ENCODE results near the gene CSKMT. TPM values are rescaled to one million over a fixed set of nuclear protein-coding genes. Genes with fewer than 3 reads are reported as not detected.
"Not testable (repeated sequence)": the region's sequence is repeated elsewhere in the genome, so short reads cannot be mapped to it uniquely, and the experiment has no call there.

The CSKMT gene
- total RNA-seq, 1 experiment from 2014 or later = 4.5 TPM

- no peaks in the 10 kb centered on the region for H3K9me2 ChIP-seq (replicated peaks; ENCODE audit: insufficient read depth, low read length)
- H3K4me1 ChIP-seq (ENCODE audit: low read length) = no peaks in the 10 kb centered on the region
- no peak overlapping the region for H3K4me2 ChIP-seq (ENCODE audit: low read depth, low read length, poor library complexity, severe bottlenecking)
- H4K20me1 ChIP-seq (ENCODE audit: insufficient read depth, low read depth, low read length) = no peaks in the 10 kb centered on the region
- H2AFZ ChIP-seq (ENCODE audit: low read length) = no peak overlapping the region
- H3K27me3 ChIP-seq (ENCODE audit: low read length) = no peaks in the 10 kb centered on the region
- peaks cover 15% of the 10 kb centered on the region; the same call in 1 of the 2 replicates for H3K36me3 ChIP-seq (ENCODE audit: insufficient read depth, low read length)
- H3K27ac ChIP-seq (ENCODE audit: low read length) = no peak overlapping the region
- H3K79me2 ChIP-seq (ENCODE audit: low read length) = no peaks in the 10 kb centered on the region
- no peak overlapping the region for H3K9ac ChIP-seq (ENCODE audit: low read length)
- DNase-seq = no peak
- no peak overlapping the region for H3K4me3 ChIP-seq (ENCODE audit: low read length)
- no peaks in the 10 kb centered on the region for H3K9me3 ChIP-seq (ENCODE audit: low read length)
These were observed 22.6 kb downstream of the CSKMT start for GRCh38 chr11:62687508-62688396.

- H3K27ac ChIP-seq (ENCODE audit: low read length) = no peak overlapping the region
- H3K9ac ChIP-seq (ENCODE audit: low read length) = no peak overlapping the region
- peaks cover 18% of the 10 kb centered on the region; the same call in 1 of the 2 replicates for H3K36me3 ChIP-seq (ENCODE audit: insufficient read depth, low read length)
- H3K4me2 ChIP-seq (ENCODE audit: low read depth, low read length, poor library complexity, severe bottlenecking) = no peak overlapping the region
- H3K4me3 ChIP-seq (ENCODE audit: low read length) = no peak overlapping the region
- H3K79me2 ChIP-seq (ENCODE audit: low read length) = no peaks in the 10 kb centered on the region
- no peaks in the 10 kb centered on the region for H3K4me1 ChIP-seq (ENCODE audit: low read length)
- no peak for DNase-seq
- H2AFZ ChIP-seq (ENCODE audit: low read length) = no peak overlapping the region
- no peaks in the 10 kb centered on the region for H3K9me3 ChIP-seq (ENCODE audit: low read length)
- no peaks in the 10 kb centered on the region for H3K9me2 ChIP-seq (replicated peaks; ENCODE audit: insufficient read depth, low read length)
- H4K20me1 ChIP-seq (ENCODE audit: insufficient read depth, low read depth, low read length) = no peaks in the 10 kb centered on the region
- no peaks in the 10 kb centered on the region for H3K27me3 ChIP-seq (ENCODE audit: low read length)
These were observed 23.4 kb downstream of the CSKMT start for GRCh38 chr11:62688491-62688890.

- H3K4me2 ChIP-seq (ENCODE audit: low read depth, low read length, poor library complexity, severe bottlenecking) = no peak within 1 kb of the TSS
- H3K9me2 ChIP-seq (replicated peaks; ENCODE audit: insufficient read depth, low read length) = no peaks in the 10 kb centered on the region
- no peak within 1 kb of the TSS for H3K4me3 ChIP-seq (ENCODE audit: low read length)
- no peaks in the 10 kb centered on the region for H4K20me1 ChIP-seq (ENCODE audit: insufficient read depth, low read depth, low read length)
- DNase-seq = no peak
- H3K36me3 ChIP-seq (ENCODE audit: insufficient read depth, low read length) = peaks cover 24% of the 10 kb centered on the region
- no peak within 1 kb of the TSS for H2AFZ ChIP-seq (ENCODE audit: low read length)
- H3K4me1 ChIP-seq (ENCODE audit: low read length) = no peaks in the 10 kb centered on the region
- H3K9ac ChIP-seq (ENCODE audit: low read length) = no peak within 1 kb of the TSS
- H3K79me2 ChIP-seq (ENCODE audit: low read length) = no peaks in the 10 kb centered on the region
- H3K9me3 ChIP-seq (ENCODE audit: low read length) = no peaks in the 10 kb centered on the region
- H3K27me3 ChIP-seq (ENCODE audit: low read length) = no peaks in the 10 kb centered on the region
- H3K27ac ChIP-seq (ENCODE audit: low read length) = no peak within 1 kb of the TSS
These were observed 24.5 kb downstream of the CSKMT start, which contains the start of gene LRRN4CL for GRCh38 chr11:62689421-62690183. TSS of gene LRRN4CL (minus strand) at chr11:62689530. CDS start at chr11:62688508, 1,022 bp downstream.

GRCh38 chr11:62693624-62694023, 28.5 kb downstream of the CSKMT start:
- H3K27ac ChIP-seq (ENCODE audit: low read length); H2AFZ ChIP-seq (ENCODE audit: low read length); H3K27me3 ChIP-seq (ENCODE audit: low read length); DNase-seq; H3K9me2 ChIP-seq (replicated peaks; ENCODE audit: insufficient read depth, low read length); H4K20me1 ChIP-seq (ENCODE audit: insufficient read depth, low read depth, low read length); H3K9ac ChIP-seq (ENCODE audit: low read length); H3K4me3 ChIP-seq (ENCODE audit: low read length); H3K79me2 ChIP-seq (ENCODE audit: low read length); H3K4me1 ChIP-seq (ENCODE audit: low read length); H3K4me2 ChIP-seq (ENCODE audit: low read depth, low read length, poor library complexity, severe bottlenecking); H3K9me3 ChIP-seq (ENCODE audit: low read length): not testable (repeated sequence)
- H3K36me3 ChIP-seq (ENCODE audit: insufficient read depth, low read length) = peaks cover 24% of the 10 kb centered on the region

- H2AFZ ChIP-seq (ENCODE audit: low read length) = no peak overlapping the region
- H3K36me3 ChIP-seq (ENCODE audit: insufficient read depth, low read length) = peaks cover 24% of the 10 kb centered on the region
- no peak overlapping the region for H3K27ac ChIP-seq (ENCODE audit: low read length)
- H3K9ac ChIP-seq (ENCODE audit: low read length) = no peak overlapping the region
- no peaks in the 10 kb centered on the region for H3K9me2 ChIP-seq (replicated peaks; ENCODE audit: insufficient read depth, low read length)
- H3K9me3 ChIP-seq (ENCODE audit: low read length) = no peaks in the 10 kb centered on the region
- H4K20me1 ChIP-seq (ENCODE audit: insufficient read depth, low read depth, low read length) = no peaks in the 10 kb centered on the region
- no peaks in the 10 kb centered on the region for H3K4me1 ChIP-seq (ENCODE audit: low read length)
- no peaks in the 10 kb centered on the region for H3K27me3 ChIP-seq (ENCODE audit: low read length)
- no peak overlapping the region for H3K4me3 ChIP-seq (ENCODE audit: low read length)
- H3K4me2 ChIP-seq (ENCODE audit: low read depth, low read length, poor library complexity, severe bottlenecking) = no peak overlapping the region
- DNase-seq = peak; percentile 85
- H3K79me2 ChIP-seq (ENCODE audit: low read length) = no peaks in the 10 kb centered on the region
These were observed 29.5 kb downstream of the CSKMT start for GRCh38 chr11:62694455-62695167.

- H3K27me3 ChIP-seq (ENCODE audit: low read length) = no peaks in the 10 kb centered on the region
- no peaks in the 10 kb centered on the region for H4K20me1 ChIP-seq (ENCODE audit: insufficient read depth, low read depth, low read length)
- no peak overlapping the region for H2AFZ ChIP-seq (ENCODE audit: low read length)
- no peak overlapping the region for H3K4me3 ChIP-seq (ENCODE audit: low read length)
- no peak overlapping the region for H3K27ac ChIP-seq (ENCODE audit: low read length)
- no peaks in the 10 kb centered on the region for H3K9me3 ChIP-seq (ENCODE audit: low read length)
- peaks cover 15% of the 10 kb centered on the region for H3K79me2 ChIP-seq (ENCODE audit: low read length)
- peaks cover 18% of the 10 kb centered on the region for H3K36me3 ChIP-seq (ENCODE audit: insufficient read depth, low read length)
- no peak overlapping the region for H3K4me2 ChIP-seq (ENCODE audit: low read depth, low read length, poor library complexity, severe bottlenecking)
- no peak overlapping the region for H3K9ac ChIP-seq (ENCODE audit: low read length)
- no peak for DNase-seq
- peaks cover 16% of the 10 kb centered on the region for H3K4me1 ChIP-seq (ENCODE audit: low read length)
- H3K9me2 ChIP-seq (replicated peaks; ENCODE audit: insufficient read depth, low read length) = no peaks in the 10 kb centered on the region
These were observed 37.1 kb downstream of the CSKMT start for GRCh38 chr11:62702246-62702645.

GRCh38 chr11:62703921-62704320, 38.8 kb downstream of the CSKMT start:
- not testable (repeated sequence) for H3K9me3 ChIP-seq (ENCODE audit: low read length)
- DNase-seq = peak; percentile 31
- H3K79me2 ChIP-seq (ENCODE audit: low read length) = peaks cover 15% of the 10 kb centered on the region

GRCh38 chr11:62705413-62705812, 40.3 kb downstream of the CSKMT start:
- Histone ChIP-seq H4K20me1 (ENCODE audit: insufficient read depth, low read depth, low read length) (no peaks in the 10 kb centered on the region), H3K79me2 (ENCODE audit: low read length) (peaks cover 15% of the 10 kb centered on the region), H3K27me3 (ENCODE audit: low read length) (no peaks in the 10 kb centered on the region), H3K9ac (ENCODE audit: low read length) (peak overlapping the region; percentile 78), H3K9me3 (ENCODE audit: low read length) (no peaks in the 10 kb centered on the region), H3K4me3 (ENCODE audit: low read length) (peak overlapping the region; percentile 88), H3K4me2 (ENCODE audit: low read depth, low read length, poor library complexity, severe bottlenecking) (peak overlapping the region; percentile 94), H2AFZ (ENCODE audit: low read length) (no peak overlapping the region), H3K9me2 (replicated peaks; ENCODE audit: insufficient read depth, low read length) (no peaks in the 10 kb centered on the region), H3K36me3 (ENCODE audit: insufficient read depth, low read length) (peaks cover 24% of the 10 kb centered on the region), H3K4me1 (ENCODE audit: low read length) (peaks cover 38% of the 10 kb centered on the region), H3K27ac (ENCODE audit: low read length) (peak overlapping the region; percentile 57; the same call in 1 of the 2 replicates)
- peak; percentile 40 for DNase-seq

More at GRCh38 chr11:62703921-62704320, 38.8 kb downstream of the CSKMT start:
- H3K4me2 ChIP-seq (ENCODE audit: low read depth, low read length, poor library complexity, severe bottlenecking); H3K27ac ChIP-seq (ENCODE audit: low read length); H4K20me1 ChIP-seq (ENCODE audit: insufficient read depth, low read depth, low read length); H3K4me3 ChIP-seq (ENCODE audit: low read length); H3K9ac ChIP-seq (ENCODE audit: low read length); H3K9me2 ChIP-seq (replicated peaks; ENCODE audit: insufficient read depth, low read length); H3K27me3 ChIP-seq (ENCODE audit: low read length); H2AFZ ChIP-seq (ENCODE audit: low read length): not testable (repeated sequence)
- H3K36me3 ChIP-seq (ENCODE audit: insufficient read depth, low read length) = peaks cover 24% of the 10 kb centered on the region
- peaks cover 30% of the 10 kb centered on the region for H3K4me1 ChIP-seq (ENCODE audit: low read length)

Data from Karpas-422 (cell line).